ENCODE data around the gene ZNF30. TPM values are rescaled to one million over a fixed set of nuclear protein-coding genes. Genes with fewer than 3 reads are reported as not detected.

The ZNF30 gene
- total RNA-seq, 6 experiments from 2014 or later, result 0.95 to 4.0 (median 1.4) TPM

GRCh38 chr19:34961775-34962686 is 35.3 kb downstream of the ZNF30 start:
- Histone ChIP-seq H3K27me3 (no peaks in the 10 kb centered on the region), H3K9me3 (peaks cover 0 to 21% (median 17%) of the 10 kb centered on the region in 4 donors), H3K27ac (no peak overlapping the region), H3K4me1 (peaks cover 0 to 9% (median 0%) of the 10 kb centered on the region in 4 donors), H3K4me3 (peak overlapping the region in 1 of 3 donors; percentile 2), H3K36me3 (peaks cover 5 to 33% (median 16%) of the 10 kb centered on the region in 4 donors)
- ATAC-seq (peak; percentile 48 to 60 (median 52)), DNase-seq (no peak)
- WGBS (ENCODE audit: insufficient coverage, low coverage, low lambda C conversion rate, missing lambda C conversion rate), result 61% methylated on average over 5 of the region's 5 CpGs
- intact Hi-C loops (cut with DNase I), result no loop called here
- no peak for TF ChIP-seq POLR2A (IDR thresholded peaks at IDR 0.05)
- TF ChIP-seq, protein P1, sequence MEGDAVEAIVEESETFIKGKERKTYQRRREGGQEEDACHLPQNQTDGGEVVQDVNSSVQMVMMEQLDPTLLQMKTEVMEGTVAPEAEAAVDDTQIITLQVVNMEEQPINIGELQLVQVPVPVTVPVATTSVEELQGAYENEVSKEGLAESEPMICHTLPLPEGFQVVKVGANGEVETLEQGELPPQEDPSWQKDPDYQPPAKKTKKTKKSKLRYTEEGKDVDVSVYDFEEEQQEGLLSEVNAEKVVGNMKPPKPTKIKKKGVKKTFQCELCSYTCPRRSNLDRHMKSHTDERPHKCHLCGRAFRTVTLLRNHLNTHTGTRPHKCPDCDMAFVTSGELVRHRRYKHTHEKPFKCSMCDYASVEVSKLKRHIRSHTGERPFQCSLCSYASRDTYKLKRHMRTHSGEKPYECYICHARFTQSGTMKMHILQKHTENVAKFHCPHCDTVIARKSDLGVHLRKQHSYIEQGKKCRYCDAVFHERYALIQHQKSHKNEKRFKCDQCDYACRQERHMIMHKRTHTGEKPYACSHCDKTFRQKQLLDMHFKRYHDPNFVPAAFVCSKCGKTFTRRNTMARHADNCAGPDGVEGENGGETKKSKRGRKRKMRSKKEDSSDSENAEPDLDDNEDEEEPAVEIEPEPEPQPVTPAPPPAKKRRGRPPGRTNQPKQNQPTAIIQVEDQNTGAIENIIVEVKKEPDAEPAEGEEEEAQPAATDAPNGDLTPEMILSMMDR (IDR thresholded peaks at IDR 0.05), result no peak

DNA sequence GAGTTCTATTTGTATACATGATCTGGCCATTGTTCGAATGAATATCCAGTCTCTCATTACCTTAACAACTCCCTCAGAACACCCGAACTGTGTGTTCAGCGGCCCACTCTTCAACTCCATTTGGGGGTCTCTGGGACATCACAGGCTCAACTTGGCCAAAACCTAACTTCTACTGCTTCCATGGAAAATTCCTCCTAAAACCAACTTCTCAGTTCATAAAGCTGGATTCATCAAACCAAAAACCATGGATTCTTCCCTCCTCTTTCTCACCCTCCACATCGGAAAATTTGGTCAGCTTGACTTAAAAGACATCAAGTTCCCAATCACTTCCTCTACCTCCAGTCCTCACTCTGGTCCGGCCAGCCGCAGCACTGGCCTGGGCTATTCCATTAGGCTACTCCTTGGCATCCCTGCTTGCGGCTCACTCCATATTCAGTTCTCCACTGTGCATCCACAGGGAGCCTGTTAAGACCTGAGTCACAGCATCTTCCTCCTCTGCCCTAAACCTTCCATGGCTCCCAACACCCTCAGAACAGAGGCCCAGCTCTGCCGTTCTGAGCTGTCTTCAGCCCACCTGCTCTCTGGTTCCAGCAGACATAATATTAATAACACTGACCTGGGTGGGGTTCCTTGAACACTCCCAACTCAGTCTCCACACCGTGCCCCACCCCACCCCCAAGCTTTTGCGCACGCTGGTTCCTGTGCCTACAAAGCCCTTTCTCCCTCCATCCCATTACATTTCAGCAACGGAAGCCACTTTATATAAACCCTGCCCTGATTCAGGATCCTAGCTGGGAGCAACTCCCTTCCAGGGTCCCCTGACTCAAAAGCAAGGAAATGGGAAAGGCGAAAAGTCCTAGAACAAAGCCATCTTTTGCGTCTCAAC is 36.2 kb downstream of the ZNF30 start:
- DNase-seq, result no peak
- intact Hi-C loops (cut with DNase I), result no loop called here
- TF ChIP-seq, protein P1 (IDR thresholded peaks at IDR 0.05), result no peak
- TF ChIP-seq POLR2A (IDR thresholded peaks at IDR 0.05), result no peak
- Histone ChIP-seq H3K36me3 (peaks cover 5 to 25% (median 16%) of the 10 kb centered on the region in 4 donors), H3K4me1 (peaks cover 0 to 9% (median 0%) of the 10 kb centered on the region in 4 donors), H3K27me3 (no peaks in the 10 kb centered on the region), H3K9me3 (peaks cover 0 to 14% (median 12%) of the 10 kb centered on the region in 4 donors), H3K4me3 (peak overlapping the region; percentile 90 to 99 (median 91)), H3K27ac (peak overlapping the region in 2 of 3 donors; percentile 56 to 72)
- 24% methylated on average over 12 of the region's 14 CpGs for WGBS (ENCODE audit: insufficient coverage, low coverage, low lambda C conversion rate, missing lambda C conversion rate)
- ATAC-seq, result peak in 3 of 4 donors; percentile 11 to 27 (median 22)

DNA sequence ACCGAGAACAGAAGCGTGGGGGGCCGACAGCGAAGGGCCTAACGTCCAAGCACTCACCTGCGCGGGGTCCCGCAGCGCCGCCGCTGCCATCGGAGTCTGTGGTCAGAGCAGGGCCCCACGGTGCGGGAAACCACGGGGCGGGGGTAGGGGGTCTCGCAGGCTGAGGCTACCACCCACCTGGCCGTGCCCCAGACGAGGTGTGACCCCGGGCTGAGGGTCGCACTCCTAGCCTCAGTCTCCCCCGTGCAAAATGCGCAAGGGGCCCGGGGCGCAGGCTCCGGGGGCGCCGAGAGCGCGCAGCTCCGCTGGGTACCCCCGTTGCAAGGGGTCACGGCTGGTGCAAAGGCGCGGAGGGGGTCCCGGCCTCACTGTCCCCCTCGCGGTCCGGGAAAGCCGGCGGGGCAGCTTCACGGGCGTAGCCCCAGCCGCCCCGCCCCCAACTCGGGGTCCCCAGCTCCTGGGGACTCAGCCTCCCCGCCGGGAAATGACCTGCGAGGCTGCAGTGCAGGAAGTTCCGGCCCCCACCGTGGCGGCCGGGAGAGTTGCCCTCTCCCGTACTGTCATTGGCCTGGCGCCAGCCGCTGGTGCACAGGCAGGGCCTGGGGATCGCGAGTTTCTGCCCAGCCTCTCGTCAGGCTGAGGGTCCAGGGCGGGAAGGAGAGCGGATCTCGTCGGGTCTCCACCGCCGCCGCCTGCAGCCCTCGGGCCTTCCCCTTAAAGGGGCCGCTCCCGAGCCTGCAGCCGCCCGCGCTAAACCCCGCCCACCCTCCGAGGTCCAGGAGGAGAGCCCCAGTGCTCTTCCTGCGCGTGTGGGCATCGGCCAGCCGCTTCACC is 37.1 kb downstream of the ZNF30 start, which contains the start of gene ZNF792:
ZNF792 (minus strand) TSS at position 657 of the 834 bp plus-strand sequence; CDS start at position 90, 567 bp downstream.
- intact Hi-C loops (cut with DNase I), result no loop called here
- DNase-seq (peak; percentile 76 to 80 (median 78)), ATAC-seq (peak; percentile 87 to 91 (median 88))
- Histone ChIP-seq H3K4me3 (peak within 1 kb of the TSS; percentile 90 to 99 (median 91)), H3K27me3 (no peaks in the 10 kb centered on the region), H3K36me3 (peaks cover 5 to 16% (median 11%) of the 10 kb centered on the region in 4 donors), H3K9me3 (peaks cover 0 to 7% (median 4%) of the 10 kb centered on the region in 4 donors), H3K4me1 (peaks cover 0 to 9% (median 0%) of the 10 kb centered on the region in 4 donors), H3K27ac (peak within 1 kb of the TSS in 2 of 3 donors; percentile 56 to 72)
- peak; percentile 17 for TF ChIP-seq POLR2A (IDR thresholded peaks at IDR 0.05)
- TF ChIP-seq, protein P1 (IDR thresholded peaks at IDR 0.05), result no peak
- WGBS (ENCODE audit: insufficient coverage, low coverage, low lambda C conversion rate, missing lambda C conversion rate), result 0% methylated on average over 3 of the region's 78 CpGs
